Osteoblast (primary cell): ENCODE data around the gene PASK. TPM values are rescaled to one million over a fixed set of nuclear protein-coding genes. Genes with fewer than 3 reads are reported as not detected.
A peak's percentile ranks its signal among the peaks of the same experiment; 100 is the strongest.

Experiments
- DNase-seq: peaks from one replicate; pipeline ENCODE4 v3.0.0; 2011; ENCODE audit warnings: low spot score, mixed read lengths; ENCODE audit not compliant: insufficient read length; ENCODE audit errors: missing footprints
- H2AFZ ChIP-seq: 2 replicates; pipeline ENCODE4 v1.6.0; 2011; ENCODE audit warnings: mild to moderate bottlenecking, low read length
- H3K27ac ChIP-seq: 2 replicates; pipeline ENCODE4 v1.5.1; 2011; ENCODE audit warnings: mild to moderate bottlenecking, low read depth, low read length, moderate library complexity
- H3K27me3 ChIP-seq: 2 replicates; pipeline ENCODE4 v1.6.0; 2012; ENCODE audit warnings: mild to moderate bottlenecking, control low read depth, inconsistent platforms, low read length, moderate library complexity; ENCODE audit not compliant: insufficient read depth
- H3K36me3 ChIP-seq: 2 replicates; pipeline ENCODE4 v1.5.1; 2011; ENCODE audit warnings: mild to moderate bottlenecking, low read length, control low read depth, moderate library complexity; ENCODE audit not compliant: insufficient read depth
- H3K4me1 ChIP-seq: 2 replicates; pipeline ENCODE4 v1.5.1; 2011; ENCODE audit warnings: mild to moderate bottlenecking, low read length, control low read depth, moderate library complexity; ENCODE audit not compliant: insufficient read depth
- H3K4me2 ChIP-seq: 2 replicates; pipeline ENCODE4 v1.6.0; 2011; ENCODE audit warnings: mild to moderate bottlenecking, low read length; ENCODE audit not compliant: insufficient read depth
- H3K4me3 ChIP-seq: fragments of 200-600 bp; sonication (generic); 3 replicates; pipeline ENCODE4 v1.5.1; 2012; ENCODE audit warnings: mild to moderate bottlenecking, low read length, inconsistent platforms; ENCODE audit not compliant: insufficient read depth
- H3K79me2 ChIP-seq: 2 replicates; pipeline ENCODE4 v1.6.0; 2012; ENCODE audit warnings: mild to moderate bottlenecking, low read length, control low read depth, inconsistent platforms; ENCODE audit not compliant: insufficient read depth
- H3K9me3 ChIP-seq: 2 replicates; pipeline ENCODE4 v1.5.1; 2011; ENCODE audit warnings: low read depth, low read length, control low read depth
- H4K20me1 ChIP-seq: 2 replicates; pipeline ENCODE4 v1.6.0; 2012; ENCODE audit warnings: mild to moderate bottlenecking, low read length, control low read depth; ENCODE audit not compliant: insufficient read depth
- CTCF ChIP-seq: IDR thresholded peaks from 2 replicates; pipeline ENCODE4 v1.5.1; 2011; ENCODE audit warnings: mild to moderate bottlenecking, low read depth, low read length, moderate library complexity; ENCODE audit errors: extremely low read depth
- total RNA-seq: library from RNA; depleted of rRNA; stranded (reverse); fragments of >200 nt; gene quantifications from 2 replicates; pipeline ENCODE4 v1.2.3, GENCODE V29; 2012

PASK gene
- total RNA-seq, 1 donor = 5.8 TPM

GRCh38 chr2:241187918-241188234 is 38.6 kb upstream of the PASK start:
- Histone ChIP-seq H4K20me1 (no peaks in the 10 kb centered on the region), H3K36me3 (no peaks in the 10 kb centered on the region), H2AFZ (no peak overlapping the region), H3K9me3 (no peaks in the 10 kb centered on the region), H3K4me3 (no peak overlapping the region), H3K27me3 (peaks cover 4% of the 10 kb centered on the region), H3K4me2 (no peak overlapping the region), H3K4me1 (no peaks in the 10 kb centered on the region), H3K79me2 (no peaks in the 10 kb centered on the region), H3K27ac (no peak overlapping the region)
- DNase-seq = peak; percentile 49
- TF ChIP-seq CTCF = no peak

GRCh38 chr2:241187101-241187917 is 38.0 kb upstream of the PASK start:
- H2AFZ ChIP-seq = no peak overlapping the region
- no peak for TF ChIP-seq CTCF
- no peak overlapping the region for H3K4me2 ChIP-seq
- no peak overlapping the region for H3K4me3 ChIP-seq
- H3K36me3 ChIP-seq = no peaks in the 10 kb centered on the region
- no peaks in the 10 kb centered on the region for H3K79me2 ChIP-seq
- DNase-seq = peak; percentile 85
- H4K20me1 ChIP-seq = no peaks in the 10 kb centered on the region
- peaks cover 4% of the 10 kb centered on the region for H3K27me3 ChIP-seq
- H3K4me1 ChIP-seq = no peaks in the 10 kb centered on the region
- H3K9me3 ChIP-seq = no peaks in the 10 kb centered on the region
- no peak overlapping the region for H3K27ac ChIP-seq

- TF ChIP-seq CTCF = no peak
- Histone ChIP-seq H3K9me3 (no peaks in the 10 kb centered on the region), H3K36me3 (no peaks in the 10 kb centered on the region), H3K4me2 (no peak overlapping the region), H4K20me1 (no peaks in the 10 kb centered on the region), H3K27ac (no peak overlapping the region), H3K79me2 (no peaks in the 10 kb centered on the region), H2AFZ (no peak overlapping the region), H3K27me3 (peaks cover 4% of the 10 kb centered on the region), H3K4me3 (no peak overlapping the region), H3K4me1 (no peaks in the 10 kb centered on the region)
- DNase-seq = peak; percentile 38
Measured at GRCh38 chr2:241185961-241186360, 36.7 kb upstream of the PASK start.

GRCh38 chr2:241184901-241185300 is 35.6 kb upstream of the PASK start:
- no peak for TF ChIP-seq CTCF
- peaks cover 4% of the 10 kb centered on the region for H3K27me3 ChIP-seq

More at GRCh38 chr2:241184901-241185300, 35.6 kb upstream of the PASK start:
- Histone ChIP-seq H3K27ac (no peak overlapping the region), H4K20me1 (no peaks in the 10 kb centered on the region), H2AFZ (no peak overlapping the region), H3K4me1 (no peaks in the 10 kb centered on the region), H3K79me2 (no peaks in the 10 kb centered on the region), H3K4me2 (no peak overlapping the region), H3K9me3 (no peaks in the 10 kb centered on the region), H3K36me3 (no peaks in the 10 kb centered on the region), H3K4me3 (no peak overlapping the region)
- peak; percentile 75 for DNase-seq
